Smooth muscle cell (in vitro differentiated cells): Measurements from ENCODE around the gene NUP133. TPM values are rescaled to one million over a fixed set of nuclear protein-coding genes. Genes with fewer than 3 reads are reported as not detected.
"Not testable (repeated sequence)": the region's sequence is repeated elsewhere in the genome, so short reads cannot be mapped to it uniquely, and the experiment has no call there.

Experiments used
- DNase-seq: peaks from one replicate; lab custom pipeline; 2025; ENCODE audit not compliant: unreplicated experiment; lab: John Stamatoyannopoulos, UW
- H2AFZ ChIP-seq: fragments of 200-600 bp; sonication (generic); 2 replicates; pipeline ENCODE4 v1.6.0; 2016; ENCODE audit warnings: antibody characterized with exemption, low read depth, mild to moderate bottlenecking
- H3F3A ChIP-seq: fragments of 200-600 bp; sonication (generic); 2 replicates; pipeline ENCODE4 v1.6.0; 2017; ENCODE audit warnings: antibody characterized with exemption, low read depth
- H3K27ac ChIP-seq: fragments of 200-600 bp; sonication (generic); 2 replicates; pipeline ENCODE4 v1.5.1; 2016; ENCODE audit warnings: low read depth, mild to moderate bottlenecking
- H3K27me3 ChIP-seq: fragments of 200-600 bp; sonication (generic); 2 replicates; pipeline ENCODE4 v1.6.1; 2016; ENCODE audit warnings: low read depth, mild to moderate bottlenecking
- H3K36me3 ChIP-seq: fragments of 200-600 bp; sonication (generic); 2 replicates; pipeline ENCODE4 v1.5.1; 2016; ENCODE audit warnings: low read depth
- H3K4me1 ChIP-seq: fragments of 200-600 bp; sonication (generic); 2 replicates; pipeline ENCODE4 v1.5.1; 2016; ENCODE audit warnings: low read depth
- H3K4me2 ChIP-seq: fragments of 200-600 bp; sonication (generic); 2 replicates; pipeline ENCODE4 v1.6.0; 2016; ENCODE audit warnings: mild to moderate bottlenecking
- H3K4me3 ChIP-seq: fragments of 200-600 bp; sonication (generic); 2 replicates; pipeline ENCODE4 v1.5.1; 2016; ENCODE audit warnings: mild to moderate bottlenecking
- H3K79me2 ChIP-seq: fragments of 200-600 bp; sonication (generic); 2 replicates; pipeline ENCODE4 v1.6.0; 2016; ENCODE audit warnings: low read depth, mild to moderate bottlenecking
- H3K9ac ChIP-seq: fragments of 200-600 bp; sonication (generic); 2 replicates; pipeline ENCODE4 v1.6.0; 2016; ENCODE audit warnings: low read depth
- H3K9me3 ChIP-seq: fragments of 200-600 bp; sonication (generic); replicated peaks from 2 replicates; pipeline ENCODE4 v1.5.1; 2016; ENCODE audit warnings: low read depth
- H4K20me1 ChIP-seq: fragments of 200-600 bp; sonication (generic); 2 replicates; pipeline ENCODE4 v1.6.0; 2016; ENCODE audit warnings: low read depth
- WGBS: methylation state at CpG from one replicate; pipeline ENCODE4 v1.1.7; 2016; ENCODE audit warnings: low lambda C conversion rate; 5-methylcytosine and 5-hydroxymethylcytosine counted together
- polyA plus RNA-seq: library from polyadenylated mRNA; unstranded; fragments of >200 nt; fragmentation: Nextera tagmentation; extraction: Ambion mirVana; gene quantifications from 2 replicates; pipeline ENCODE4 v1.2.1, GENCODE V29; 2016
- total RNA-seq: library from RNA; depleted of rRNA; stranded (reverse); fragments of >200 nt; gene quantifications from 2 replicates; pipeline ENCODE4 v1.2.3, GENCODE V29; 2014
- TF ChIP-seq, protein P1 (sequence below): fragments of 200-600 bp; sonication (generic); IDR thresholded peaks from 2 replicates; pipeline ENCODE4 v1.5.1; 2017; ENCODE audit warnings: borderline replicate concordance, mild to moderate bottlenecking, antibody characterized with exemption; ENCODE audit not compliant: insufficient read depth, poor library complexity, severe bottlenecking

NUP133 gene
- total and polyA plus RNA-seq, 2 experiments from 2014 or later: 15.5 to 40.0 TPM

GRCh38 chr1:229480495-229480894 is 27.6 kb downstream of the NUP133 start:
- Histone ChIP-seq H2AFZ (no peak overlapping the region), H3K4me3 (no peak overlapping the region), H3K4me1 (no peaks in the 10 kb centered on the region), H3K27ac (no peak overlapping the region), H4K20me1 (peaks cover 11% of the 10 kb centered on the region), H3K27me3 (no peaks in the 10 kb centered on the region), H3K9ac (no peak overlapping the region), H3K36me3 (peaks cover 20% of the 10 kb centered on the region), H3K79me2 (no peaks in the 10 kb centered on the region), H3K4me2 (no peak overlapping the region), H3F3A (peaks cover 18% of the 10 kb centered on the region), H3K9me3 (no peaks in the 10 kb centered on the region)
- TF ChIP-seq, protein P1, sequence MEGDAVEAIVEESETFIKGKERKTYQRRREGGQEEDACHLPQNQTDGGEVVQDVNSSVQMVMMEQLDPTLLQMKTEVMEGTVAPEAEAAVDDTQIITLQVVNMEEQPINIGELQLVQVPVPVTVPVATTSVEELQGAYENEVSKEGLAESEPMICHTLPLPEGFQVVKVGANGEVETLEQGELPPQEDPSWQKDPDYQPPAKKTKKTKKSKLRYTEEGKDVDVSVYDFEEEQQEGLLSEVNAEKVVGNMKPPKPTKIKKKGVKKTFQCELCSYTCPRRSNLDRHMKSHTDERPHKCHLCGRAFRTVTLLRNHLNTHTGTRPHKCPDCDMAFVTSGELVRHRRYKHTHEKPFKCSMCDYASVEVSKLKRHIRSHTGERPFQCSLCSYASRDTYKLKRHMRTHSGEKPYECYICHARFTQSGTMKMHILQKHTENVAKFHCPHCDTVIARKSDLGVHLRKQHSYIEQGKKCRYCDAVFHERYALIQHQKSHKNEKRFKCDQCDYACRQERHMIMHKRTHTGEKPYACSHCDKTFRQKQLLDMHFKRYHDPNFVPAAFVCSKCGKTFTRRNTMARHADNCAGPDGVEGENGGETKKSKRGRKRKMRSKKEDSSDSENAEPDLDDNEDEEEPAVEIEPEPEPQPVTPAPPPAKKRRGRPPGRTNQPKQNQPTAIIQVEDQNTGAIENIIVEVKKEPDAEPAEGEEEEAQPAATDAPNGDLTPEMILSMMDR: no peak
- 93% methylated on average over 7 of the region's 7 CpGs for WGBS
- DNase-seq: no peak

- DNase-seq: no peak
- Histone ChIP-seq H3K4me3 (no peak overlapping the region), H2AFZ (no peak overlapping the region), H3K4me2 (no peak overlapping the region), H4K20me1 (peaks cover 11% of the 10 kb centered on the region), H3F3A (peaks cover 18% of the 10 kb centered on the region), H3K79me2 (no peaks in the 10 kb centered on the region), H3K27me3 (no peaks in the 10 kb centered on the region), H3K9me3 (no peaks in the 10 kb centered on the region), H3K4me1 (no peaks in the 10 kb centered on the region), H3K27ac (no peak overlapping the region), H3K36me3 (peaks cover 21% of the 10 kb centered on the region), H3K9ac (no peak overlapping the region)
- 88% methylated on average over 10 of the region's 10 CpGs for WGBS
- TF ChIP-seq, protein P1: no peak
These were observed 28.3 kb downstream of the NUP133 start for GRCh38 chr1:229479660-229480399.

DNA sequence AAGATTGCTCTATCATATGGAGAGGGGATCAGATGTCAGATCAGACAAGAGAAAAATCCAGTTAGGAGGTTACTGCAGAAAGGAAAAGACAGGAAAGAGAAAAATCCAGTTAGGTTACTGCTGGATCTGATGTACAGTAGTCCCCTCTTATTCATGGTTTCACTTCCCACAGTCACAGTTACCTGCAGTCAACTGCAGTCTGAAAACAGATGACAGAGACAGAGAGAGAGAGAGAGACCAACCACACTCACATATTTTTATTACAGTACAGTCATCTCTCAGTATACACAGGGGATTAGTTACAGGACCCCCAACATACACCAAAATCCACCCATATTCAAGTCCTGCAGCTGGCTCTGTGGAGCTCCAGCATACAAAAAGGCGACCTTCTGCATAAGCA is 29.3 kb downstream of the NUP133 start:
- H3K9ac ChIP-seq: no peak overlapping the region
- no peak overlapping the region for H3K4me3 ChIP-seq
- peaks cover 11% of the 10 kb centered on the region for H4K20me1 ChIP-seq
- H3K9me3 ChIP-seq: no peaks in the 10 kb centered on the region
- no peaks in the 10 kb centered on the region for H3K4me1 ChIP-seq
- H3K27ac ChIP-seq: no peak overlapping the region
- peaks cover 14% of the 10 kb centered on the region for H3K36me3 ChIP-seq
- no peak for DNase-seq
- H3K4me2 ChIP-seq: no peak overlapping the region
- H3K79me2 ChIP-seq: no peaks in the 10 kb centered on the region
- H3K27me3 ChIP-seq: no peaks in the 10 kb centered on the region
- H3F3A ChIP-seq: peaks cover 12% of the 10 kb centered on the region
- no peak overlapping the region for H2AFZ ChIP-seq
- 100% methylated on average over 1 of the region's 1 CpG for WGBS
- TF ChIP-seq, protein P1: no peak

- not testable (repeated sequence) for H2AFZ ChIP-seq, H3K4me3 ChIP-seq, H3K27me3 ChIP-seq, DNase-seq, H3K27ac ChIP-seq, H3K79me2 ChIP-seq, H3F3A ChIP-seq, H3K9ac ChIP-seq, H3K4me1 ChIP-seq, H3K4me2 ChIP-seq, H3K9me3 ChIP-seq
- H4K20me1 ChIP-seq: peaks cover 11% of the 10 kb centered on the region
- H3K36me3 ChIP-seq: peaks cover 12% of the 10 kb centered on the region
- WGBS: 93% methylated on average over 13 of the region's 13 CpGs
These were observed 32.3 kb downstream of the NUP133 start for GRCh38 chr1:229475859-229476258.
